B cell (primary cell): ENCODE data around the gene TMPRSS9. TPM values are rescaled to one million over a fixed set of nuclear protein-coding genes. Genes with fewer than 3 reads are reported as not detected.

Source experiments
- ATAC-seq: fragments of 200-7000 bp; cut with Tn5 transposase; one replicate; pipeline ENCODE4 v1.10.0; 2021; ENCODE audit warnings: low read depth, mild to moderate bottlenecking, moderate number of reproducible peaks, moderate library complexity
- CTCF ChIA-PET: fragments of 350-600 bp; sonication (Branson Sonifier 250); formaldehyde crosslinking; loops from one replicate; lab custom pipeline; 2021; ENCODE audit warnings: antibody characterized with exemption, inconsistent platforms; lab: Charles Lee
- POLR2A ChIA-PET: fragments of 350-600 bp; sonication (Branson Sonifier 250); formaldehyde crosslinking; loops from one replicate; lab custom pipeline; 2021; ENCODE audit warnings: antibody characterized with exemption; lab: Charles Lee
- DNase-seq: peaks from one replicate; pipeline ENCODE4 v3.0.0; 2013
- H2AFZ ChIP-seq: 2 replicates; pipeline ENCODE4 v1.6.1; 2012; ENCODE audit warnings: mild to moderate bottlenecking, low read depth, low read length; ENCODE audit not compliant: insufficient read depth, poor library complexity, severe bottlenecking
- H3K27ac ChIP-seq, 2 donors: 1 replicate in 1 of 2; 2 replicates in 1 of 2; pipeline ENCODE4 v1.5.1; 2012 to 2013; ENCODE audit warnings: low read length in 2 of 2, mild to moderate bottlenecking in 2 of 2, moderate library complexity in 1 of 2
- H3K27me3 ChIP-seq, 4 experiments: fragments of 200-600 bp in 1 of 4; sonication (generic) in 1 of 4; replicated peaks in 1 of 4; 1 replicate in 2 of 4; 2 replicates in 2 of 4; pipeline versions ENCODE4 v1.6.1 to v1.7.0; 2013 to 2016; ENCODE audit warnings: low read length in 3 of 4, mild to moderate bottlenecking in 2 of 4, mixed read lengths in 1 of 4, moderate library complexity in 1 of 4; ENCODE audit not compliant: insufficient read depth in 4 of 4, control insufficient read depth in 3 of 4; ENCODE audit errors: control extremely low read depth in 1 of 4
- H3K36me3 ChIP-seq, 2 experiments: replicated peaks in 1 of 2; 1 replicate in 1 of 2; 2 replicates in 1 of 2; pipeline versions ENCODE4 v1.6.1 to v1.7.1; 2013; ENCODE audit warnings: low read length in 1 of 2; ENCODE audit not compliant: insufficient read depth in 2 of 2, control insufficient read depth in 1 of 2; ENCODE audit errors: control extremely low read depth in 1 of 2, extremely low read depth in 1 of 2
- H3K4me1 ChIP-seq, 2 donors: fragments of 200-600 bp in 1 of 2; sonication (generic) in 1 of 2; 1 replicate in 1 of 2; 2 replicates in 1 of 2; pipeline versions ENCODE4 v1.5.1 to v1.6.1; 2013 to 2017; ENCODE audit warnings: low read length in 2 of 2; ENCODE audit not compliant: control insufficient read depth in 2 of 2, insufficient read depth in 2 of 2
- H3K4me2 ChIP-seq: replicated peaks from 2 replicates; pipeline ENCODE3; 2012; ENCODE audit warnings: mild to moderate bottlenecking, low read depth, low read length; ENCODE audit not compliant: poor library complexity, severe bottlenecking
- H3K4me3 ChIP-seq, 5 experiments: fragments of 200-600 bp in 1 of 5; sonication (generic) in 1 of 5; 1 replicate in 3 of 5; 2 replicates in 2 of 5; pipeline versions ENCODE4 v1.5.1 to v1.7.0; 2011 to 2016; ENCODE audit warnings: low read length in 4 of 5, mild to moderate bottlenecking in 4 of 5, low read depth in 2 of 5, control low read depth in 1 of 5, moderate library complexity in 1 of 5; ENCODE audit not compliant: insufficient read depth in 1 of 5; ENCODE audit errors: control extremely low read depth in 1 of 5, extremely low read depth in 1 of 5
- H3K79me2 ChIP-seq: fragments of 200-600 bp; sonication (generic); one replicate; pipeline ENCODE4 v1.6.0; 2016; ENCODE audit warnings: low read length; ENCODE audit not compliant: control insufficient read depth, insufficient read depth
- H3K9ac ChIP-seq: fragments of 200-600 bp; sonication (generic); 2 replicates; pipeline ENCODE4 v1.6.1; 2017; ENCODE audit warnings: mild to moderate bottlenecking, low read length, moderate library complexity
- H3K9me3 ChIP-seq, 3 donors: one replicate each; pipeline versions ENCODE4 v1.6.1 to v1.7.1; 2013; ENCODE audit warnings: low read length in 2 of 3; ENCODE audit not compliant: control insufficient read depth in 2 of 3, insufficient read depth in 1 of 3; ENCODE audit errors: control extremely low read depth in 1 of 3
- H4K20me1 ChIP-seq: 2 replicates; pipeline ENCODE4 v1.6.0; 2012; ENCODE audit warnings: mild to moderate bottlenecking, low read length; ENCODE audit not compliant: insufficient read depth, control insufficient read depth, poor library complexity, severe bottlenecking
- H3K27ac Mint-ChIP-seq: one replicate; pipeline ENCODE4 v1.8.0; 2021; ENCODE audit warnings: mixed read lengths
- H3K27me3 Mint-ChIP-seq: one replicate; pipeline ENCODE4 v1.8.0; 2021; ENCODE audit warnings: mixed read lengths
- H3K4me1 Mint-ChIP-seq: one replicate; pipeline ENCODE4 v1.8.0; 2021; ENCODE audit warnings: mixed read lengths
- H3K4me3 Mint-ChIP-seq: one replicate; pipeline ENCODE4 v1.8.0; 2021; ENCODE audit warnings: mixed read lengths
- H3K9me3 Mint-ChIP-seq: one replicate; pipeline ENCODE4 v1.8.0; 2022; ENCODE audit warnings: mixed read lengths; ENCODE audit not compliant: insufficient read depth
- EZH2 ChIP-seq: IDR thresholded peaks from 2 replicates; pipeline ENCODE4 v1.6.1; 2012; ENCODE audit warnings: borderline replicate concordance, low read depth, mild to moderate bottlenecking, moderate library complexity, low read length; ENCODE audit not compliant: insufficient read depth, poor library complexity, severe bottlenecking
- WGBS: methylation state at CpG from one replicate; pipeline ENCODE4 v1.1.5; 2013; ENCODE audit warnings: missing lambda C conversion rate; ENCODE audit not compliant: insufficient coverage; 5-methylcytosine and 5-hydroxymethylcytosine counted together
- intact Hi-C: fragments of 100-400 bp; cut with micrococcal nuclease; formaldehyde crosslinking; loops from one replicate; pipeline ENCODE4 v1.10.0; 2022
- polyA plus RNA-seq: library from polyadenylated mRNA; depleted of rRNA; stranded (reverse); fragments of >200 nt; gene quantifications from 2 replicates; pipeline ENCODE4 v1.2.3, GENCODE V29; 2012
- total RNA-seq, 2 donors: library from RNA; stranded (reverse); fragments of 120-200 nt in 1 of 2; gene quantifications; 1 replicate in 1 of 2; 2 replicates in 1 of 2; pipeline versions ENCODE4 v1.2.3 to v1.2.4, GENCODE V29; 2013 to 2022
- TF ChIP-seq, protein P1 (sequence below): fragments of 200-600 bp; IDR thresholded peaks from one replicate; pipeline ENCODE4 v1.8.0; 2022; ENCODE audit warnings: antibody characterized with exemption, mild to moderate bottlenecking

The TMPRSS9 gene
- total and polyA plus RNA-seq, 2 donors (not counting 1 experiment from before 2014, with no cell fraction given), result not detected

DNA sequence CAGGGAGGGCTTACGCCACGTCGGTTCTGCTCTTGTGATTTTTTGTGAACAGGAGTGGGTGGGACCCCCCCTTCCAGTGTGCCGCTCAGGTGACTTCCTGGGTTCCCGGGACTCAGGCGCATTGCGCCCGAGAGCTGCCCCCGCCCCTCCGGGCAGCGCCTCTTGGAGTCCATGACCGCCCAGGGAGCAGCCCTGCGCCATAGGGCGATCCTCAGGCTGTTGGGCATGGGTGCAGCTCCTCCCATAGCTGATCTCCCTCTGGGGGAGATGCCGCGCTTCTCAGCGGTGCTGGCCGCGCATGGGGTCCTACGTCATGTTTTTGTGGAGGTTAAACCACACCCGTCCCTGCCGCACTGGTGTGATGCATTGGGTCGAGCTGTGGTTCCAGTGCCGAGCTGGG, 7.9 kb upstream of the TMPRSS9 start:
- Mint-ChIP-seq H3K27ac (no peak overlapping the region), H3K9me3 (no peaks in the 10 kb centered on the region), H3K4me1 (no peaks in the 10 kb centered on the region), H3K27me3 (no peaks in the 10 kb centered on the region), H3K4me3 (no peak overlapping the region)
- ATAC-seq, result no peak
- no peak for DNase-seq
- H3K4me3 ChIP-seq, result no peak overlapping the region
- ChIA-PET CTCF (interaction anchor here (1.3 kb wide), 1 partner anchor 40 kb away, joined by 4 read pairs; no protein-coding TSS in a partner anchor), POLR2A (interaction anchor here (0.6 kb wide), 1 partner anchor 711 kb away, joined by 4 read pairs; no protein-coding TSS in a partner anchor)
- intact Hi-C loops, result no loop called here
- H3K27ac ChIP-seq, result no peak overlapping the region
- H2AFZ ChIP-seq, result no peak overlapping the region
- TF ChIP-seq, protein P1, sequence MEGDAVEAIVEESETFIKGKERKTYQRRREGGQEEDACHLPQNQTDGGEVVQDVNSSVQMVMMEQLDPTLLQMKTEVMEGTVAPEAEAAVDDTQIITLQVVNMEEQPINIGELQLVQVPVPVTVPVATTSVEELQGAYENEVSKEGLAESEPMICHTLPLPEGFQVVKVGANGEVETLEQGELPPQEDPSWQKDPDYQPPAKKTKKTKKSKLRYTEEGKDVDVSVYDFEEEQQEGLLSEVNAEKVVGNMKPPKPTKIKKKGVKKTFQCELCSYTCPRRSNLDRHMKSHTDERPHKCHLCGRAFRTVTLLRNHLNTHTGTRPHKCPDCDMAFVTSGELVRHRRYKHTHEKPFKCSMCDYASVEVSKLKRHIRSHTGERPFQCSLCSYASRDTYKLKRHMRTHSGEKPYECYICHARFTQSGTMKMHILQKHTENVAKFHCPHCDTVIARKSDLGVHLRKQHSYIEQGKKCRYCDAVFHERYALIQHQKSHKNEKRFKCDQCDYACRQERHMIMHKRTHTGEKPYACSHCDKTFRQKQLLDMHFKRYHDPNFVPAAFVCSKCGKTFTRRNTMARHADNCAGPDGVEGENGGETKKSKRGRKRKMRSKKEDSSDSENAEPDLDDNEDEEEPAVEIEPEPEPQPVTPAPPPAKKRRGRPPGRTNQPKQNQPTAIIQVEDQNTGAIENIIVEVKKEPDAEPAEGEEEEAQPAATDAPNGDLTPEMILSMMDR, result no peak
- TF ChIP-seq EZH2, result no peak
- H3K79me2 ChIP-seq, result peaks cover 6% of the 10 kb centered on the region
- WGBS, result 94% methylated on average over 23 of the region's 24 CpGs
- H3K27me3 ChIP-seq, result no peaks in the 10 kb centered on the region
- peaks cover 12% of the 10 kb centered on the region for H4K20me1 ChIP-seq
- peaks cover 0 to 35% of the 10 kb centered on the region in 2 experiments for H3K36me3 ChIP-seq
- no peak overlapping the region for H3K4me2 ChIP-seq
- H3K9me3 ChIP-seq, result no peaks in the 10 kb centered on the region
- H3K9ac ChIP-seq, result no peak overlapping the region
- H3K4me1 ChIP-seq, result no peaks in the 10 kb centered on the region

DNA sequence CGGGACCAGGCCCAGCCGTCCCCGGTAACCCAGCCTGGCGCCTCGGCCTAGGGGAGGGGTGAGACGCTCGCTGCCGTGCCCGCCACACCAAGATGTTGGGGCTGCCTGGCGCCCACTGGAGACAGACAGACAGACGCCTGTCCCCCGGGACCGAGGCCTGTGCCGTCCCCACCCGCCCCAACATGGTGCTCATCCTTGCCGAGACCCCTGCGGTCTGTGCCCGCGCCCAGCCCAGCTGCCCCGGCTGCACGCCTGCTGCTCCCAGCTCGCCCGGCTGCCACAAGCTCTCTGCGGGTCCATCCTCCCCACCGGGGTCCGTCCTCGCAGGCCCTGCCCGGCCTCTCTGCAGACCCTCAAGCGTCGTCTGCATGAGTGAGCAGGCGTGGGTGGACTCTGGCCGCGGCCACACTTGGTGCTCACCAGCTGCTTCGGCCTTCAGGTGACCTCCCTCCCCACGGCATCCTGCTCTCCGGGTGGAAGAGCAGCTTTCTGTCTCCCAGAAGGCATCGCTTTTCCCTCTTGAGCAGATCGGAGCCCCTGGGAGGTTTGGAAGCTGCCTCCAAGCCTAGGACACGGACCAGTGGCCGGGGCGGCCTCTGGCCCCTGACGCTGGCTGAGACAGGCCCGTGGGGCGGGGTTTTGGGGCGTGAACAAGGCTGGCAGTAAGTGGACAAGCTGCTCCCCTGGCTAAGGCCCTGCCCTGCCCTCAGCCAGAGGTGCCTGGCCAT, 6.7 kb upstream of the TMPRSS9 start:
- ATAC-seq, result no peak
- Mint-ChIP-seq H3K4me3 (no peak overlapping the region), H3K4me1 (no peaks in the 10 kb centered on the region), H3K27me3 (no peaks in the 10 kb centered on the region), H3K9me3 (no peaks in the 10 kb centered on the region), H3K27ac (no peak overlapping the region)
- CTCF ChIA-PET, result interaction anchor here (0.7 to 1.1 kb wide), 2 partner anchors 37 to 426 kb away, joined by 3 to 5 read pairs; no protein-coding TSS in a partner anchor
- Histone ChIP-seq H2AFZ (no peak overlapping the region), H3K9ac (no peak overlapping the region), H3K27ac (no peak overlapping the region), H3K36me3 (peaks cover 0 to 35% of the 10 kb centered on the region in 2 experiments), H3K79me2 (peaks cover 6% of the 10 kb centered on the region), H3K4me1 (no peaks in the 10 kb centered on the region), H3K9me3 (no peaks in the 10 kb centered on the region), H3K27me3 (no peaks in the 10 kb centered on the region), H4K20me1 (peaks cover 12% of the 10 kb centered on the region), H3K4me2 (no peak overlapping the region), H3K4me3 (no peak overlapping the region)
- DNase-seq, result no peak
- POLR2A ChIA-PET, result interaction anchor here (0.5 kb wide), 1 partner anchor 56 kb away, joined by 3 read pairs; no protein-coding TSS in a partner anchor
- intact Hi-C loops, result no loop called here
- TF ChIP-seq EZH2, result no peak
- TF ChIP-seq, protein P1, result no peak
- 94% methylated on average over 45 of the region's 45 CpGs for WGBS
